Uterus (tissue), 4 donors: ENCODE measurements around the gene NELL2. TPM values are rescaled to one million over a fixed set of nuclear protein-coding genes. Genes with fewer than 3 reads are reported as not detected.

ENCODE experiments used
- DNase-seq, 2 donors: peaks; one replicate each; pipeline ENCODE4 v3.0.0-alpha.2; 2019 to 2020
- H3K27ac ChIP-seq, 2 donors: fragments of 200-600 bp; sonication (generic); 1 replicate in 1 of 2; 2 replicates in 1 of 2; pipeline ENCODE4 v1.5.1; 2016 to 2018
- H3K27me3 ChIP-seq, 2 donors: fragments of 200-600 bp; sonication (generic); one replicate each; pipeline ENCODE4 v1.5.1; 2018 to 2019; ENCODE audit warnings: control low read depth in 1 of 2
- H3K36me3 ChIP-seq, 2 donors: fragments of 200-600 bp; sonication (generic); one replicate each; pipeline ENCODE4 v1.5.1; 2019; ENCODE audit warnings: control low read depth in 1 of 2
- H3K4me1 ChIP-seq, 2 donors: fragments of 200-600 bp; sonication (generic); one replicate each; pipeline ENCODE4 v1.5.1; 2018 to 2019; ENCODE audit warnings: control low read depth in 1 of 2
- H3K4me3 ChIP-seq, 2 donors: fragments of 200-600 bp; sonication (generic); 1 replicate in 1 of 2; 2 replicates in 1 of 2; pipeline ENCODE4 v1.5.1; 2018 to 2019; ENCODE audit warnings: mild to moderate bottlenecking in 1 of 2
- H3K9me3 ChIP-seq, 2 donors: fragments of 200-600 bp; sonication (generic); one replicate each; pipeline ENCODE4 v1.5.1; 2019; ENCODE audit warnings: control low read depth in 1 of 2
- CTCF ChIP-seq, 4 experiments: fragments of 200-600 bp in 2 of 4; fragments of 450-650 bp in 2 of 4; sonication (generic) in 2 of 4; IDR thresholded peaks; one replicate each; pipeline ENCODE4 v1.5.1; 2016 to 2019; ENCODE audit warnings: antibody characterized with exemption in 4 of 4, mild to moderate bottlenecking in 2 of 4, moderate library complexity in 1 of 4
- POLR2A ChIP-seq, 2 donors: fragments of 450-650 bp; IDR thresholded peaks; one replicate each; pipeline ENCODE4 v1.6.1; 2016; ENCODE audit warnings: antibody characterized with exemption in 2 of 2, mild to moderate bottlenecking in 1 of 2, moderate library complexity in 1 of 2
- intact Hi-C: fragments of 100-400 bp; cut with DNase I; formaldehyde crosslinking; loops from one replicate; pipeline ENCODE4 v1.15.1; 2023; ENCODE audit warnings: low total_unique reads
- total RNA-seq, 4 donors: library from RNA; depleted of rRNA in 3 of 4; stranded (reverse); fragments of >200 nt in 3 of 4; gene quantifications; one replicate each; pipeline versions ENCODE4 v1.1.0 to v1.2.4, GENCODE V29; 2014 to 2023
- donor health status: DM: yes; HTN: yes; CAD: no.

NELL2 gene
- total RNA-seq, 4 donors from 2014 or later = 0.29 to 34.6 (median 1.3) TPM; not detected in 1

GRCh38 chr12:44542716-44543115 lies 333.4 kb downstream of the NELL2 start:
- no peak for TF ChIP-seq POLR2A (IDR thresholded peaks at IDR 0.05)
- no peak for TF ChIP-seq CTCF (IDR thresholded peaks at IDR 0.05)
- H3K9me3 ChIP-seq = no peaks in the 10 kb centered on the region
- H3K4me3 ChIP-seq = no peak overlapping the region
- H3K4me1 ChIP-seq = no peaks in the 10 kb centered on the region
- H3K27me3 ChIP-seq = peaks cover 0 to 2% of the 10 kb centered on the region in 2 donors
- no peak overlapping the region for H3K27ac ChIP-seq
- no peaks in the 10 kb centered on the region for H3K36me3 ChIP-seq
- no peak for DNase-seq
- intact Hi-C loops = no loop called here

- H3K27ac ChIP-seq = no peak overlapping the region
- peaks cover 0 to 2% of the 10 kb centered on the region in 2 donors for H3K27me3 ChIP-seq
- intact Hi-C loops = no loop called here
- no peak overlapping the region for H3K4me3 ChIP-seq
- no peaks in the 10 kb centered on the region for H3K9me3 ChIP-seq
- TF ChIP-seq CTCF (IDR thresholded peaks at IDR 0.05) (no peak), POLR2A (IDR thresholded peaks at IDR 0.05) (no peak)
- no peaks in the 10 kb centered on the region for H3K36me3 ChIP-seq
- no peaks in the 10 kb centered on the region for H3K4me1 ChIP-seq
- no peak for DNase-seq
Measured at GRCh38 chr12:44537354-44537753, 338.8 kb downstream of the NELL2 start.

GRCh38 chr12:44532940-44533339 lies 343.2 kb downstream of the NELL2 start:
- Histone ChIP-seq H3K36me3 (no peaks in the 10 kb centered on the region), H3K27ac (no peak overlapping the region), H3K27me3 (no peaks in the 10 kb centered on the region), H3K9me3 (no peaks in the 10 kb centered on the region), H3K4me3 (no peak overlapping the region), H3K4me1 (no peaks in the 10 kb centered on the region)
- TF ChIP-seq CTCF (IDR thresholded peaks at IDR 0.05) = no peak
- no peak for TF ChIP-seq POLR2A (IDR thresholded peaks at IDR 0.05)
- intact Hi-C loops = no loop called here
- DNase-seq = no peak

GRCh38 chr12:44531320-44531971 lies 344.7 kb downstream of the NELL2 start:
- no peaks in the 10 kb centered on the region for H3K9me3 ChIP-seq
- no peak overlapping the region for H3K27ac ChIP-seq
- no peak for DNase-seq
- intact Hi-C loops = no loop called here
- no peaks in the 10 kb centered on the region for H3K36me3 ChIP-seq
- no peak for TF ChIP-seq POLR2A (IDR thresholded peaks at IDR 0.05)
- no peak for TF ChIP-seq CTCF (IDR thresholded peaks at IDR 0.05)
- no peaks in the 10 kb centered on the region for H3K4me1 ChIP-seq
- no peaks in the 10 kb centered on the region for H3K27me3 ChIP-seq
- H3K4me3 ChIP-seq = no peak overlapping the region

- no peak overlapping the region for H3K27ac ChIP-seq
- no peaks in the 10 kb centered on the region for H3K36me3 ChIP-seq
- intact Hi-C loops = no loop called here
- no peaks in the 10 kb centered on the region for H3K4me1 ChIP-seq
- H3K9me3 ChIP-seq = no peaks in the 10 kb centered on the region
- H3K4me3 ChIP-seq = no peak overlapping the region
- no peak for DNase-seq
- no peak for TF ChIP-seq POLR2A (IDR thresholded peaks at IDR 0.05)
- TF ChIP-seq CTCF (IDR thresholded peaks at IDR 0.05) = no peak
- H3K27me3 ChIP-seq = no peaks in the 10 kb centered on the region
Measured at GRCh38 chr12:44526655-44527182, 349.4 kb downstream of the NELL2 start.
